DMS153 treated with DMSO at 0.1 percent for 48 hours (cell line): ENCODE data around the gene MED25.

Source experiments
- DNase-seq: peaks from one replicate; lab custom pipeline; 2025; ENCODE audit not compliant: unreplicated experiment; lab: John Stamatoyannopoulos, UW

Gene MED25

GRCh38 chr19:49883094-49883493 is 65.0 kb downstream of the MED25 start:
- DNase-seq = no peak

DNA sequence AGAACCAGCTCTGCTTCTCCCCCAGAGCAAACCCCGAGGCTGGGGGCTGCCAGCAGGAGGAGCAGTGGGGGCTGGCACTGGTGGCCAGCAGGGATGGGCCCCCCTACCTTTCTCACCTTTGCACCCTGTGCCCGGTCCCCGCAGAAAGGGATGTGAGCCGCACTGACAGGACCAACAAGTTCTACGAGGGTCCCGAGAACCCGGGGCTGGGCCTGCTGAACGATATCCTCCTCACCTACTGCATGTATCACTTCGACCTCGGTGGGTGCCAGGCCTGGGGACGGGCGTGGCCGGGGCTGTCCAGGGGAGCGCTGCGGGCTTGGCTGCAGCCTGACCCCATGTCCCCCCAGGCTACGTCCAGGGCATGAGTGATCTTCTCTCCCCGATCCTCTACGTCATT is 66.0 kb downstream of the MED25 start:
- no peak for DNase-seq

GRCh38 chr19:49884760-49885159 is 66.7 kb downstream of the MED25 start:
- DNase-seq = no peak
